Superior temporal gyrus (tissue), 1 donor: Measurements from ENCODE around the gene ITSN2.

Experiments
- DNase-seq: peaks from one replicate; pipeline ENCODE4 v3.0.0-alpha.2; 2016; ENCODE audit errors: extremely low spot score

Gene ITSN2

GRCh38 chr2:24179683-24180082 is 180.7 kb downstream of the ITSN2 start:
- no peak for DNase-seq

DNA sequence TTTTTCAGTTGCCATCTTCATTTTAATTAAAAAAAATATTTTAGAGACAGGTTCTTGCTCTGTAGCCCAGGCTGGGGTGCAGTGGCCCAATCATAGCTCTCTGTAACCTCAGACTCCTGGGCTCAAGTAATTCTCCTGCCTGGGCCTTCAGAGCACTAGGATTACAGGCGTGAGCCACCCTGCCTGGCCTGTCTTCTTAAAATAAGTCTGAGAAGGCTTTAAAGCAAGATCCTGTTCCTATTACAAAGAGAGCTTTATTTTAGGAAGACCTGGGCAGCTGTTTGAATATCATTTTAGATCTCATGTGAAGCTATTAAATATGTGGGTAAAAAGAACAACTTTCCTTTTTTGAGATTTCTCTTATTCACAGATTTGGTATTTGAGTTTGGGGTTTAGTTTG is 184.0 kb downstream of the ITSN2 start:
- DNase-seq, result no peak

DNA sequence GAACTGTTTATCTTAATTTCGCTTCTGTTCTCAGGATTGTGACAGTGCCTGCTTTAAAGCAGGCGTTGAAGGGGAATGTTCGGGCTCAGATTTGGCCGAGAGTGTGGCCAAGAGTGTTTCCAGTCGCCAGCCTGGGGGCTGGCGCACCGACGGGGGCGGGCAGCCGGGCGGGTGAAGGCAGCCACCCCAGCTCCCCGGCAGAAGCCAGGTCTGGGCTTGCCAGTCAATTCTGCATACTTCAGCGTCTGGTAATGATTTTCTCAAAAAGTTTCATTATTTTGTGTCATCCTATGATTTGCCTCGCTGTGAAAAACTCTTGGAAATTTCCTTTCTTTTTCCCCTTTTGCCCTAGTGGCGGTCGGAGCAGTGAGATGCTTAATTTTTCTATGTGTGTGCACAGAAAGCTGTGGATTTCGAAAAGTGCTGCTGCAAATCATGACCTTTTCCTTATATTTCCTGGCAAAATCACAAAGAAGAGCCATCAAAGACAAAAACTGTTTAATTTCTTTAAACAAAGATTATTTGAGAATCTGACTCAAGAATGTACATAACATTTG is 184.6 kb downstream of the ITSN2 start:
- no peak for DNase-seq

- DNase-seq, result no peak
Observed at GRCh38 chr2:24174851-24175277, 185.5 kb downstream of the ITSN2 start, which contains the start of gene FAM228A. TSS of gene FAM228A (plus strand) at chr2:24175053. CDS start at chr2:24175481, 428 bp downstream.

- DNase-seq, result no peak
Observed at GRCh38 chr2:24169023-24169422, 191.3 kb downstream of the ITSN2 start.

DNA sequence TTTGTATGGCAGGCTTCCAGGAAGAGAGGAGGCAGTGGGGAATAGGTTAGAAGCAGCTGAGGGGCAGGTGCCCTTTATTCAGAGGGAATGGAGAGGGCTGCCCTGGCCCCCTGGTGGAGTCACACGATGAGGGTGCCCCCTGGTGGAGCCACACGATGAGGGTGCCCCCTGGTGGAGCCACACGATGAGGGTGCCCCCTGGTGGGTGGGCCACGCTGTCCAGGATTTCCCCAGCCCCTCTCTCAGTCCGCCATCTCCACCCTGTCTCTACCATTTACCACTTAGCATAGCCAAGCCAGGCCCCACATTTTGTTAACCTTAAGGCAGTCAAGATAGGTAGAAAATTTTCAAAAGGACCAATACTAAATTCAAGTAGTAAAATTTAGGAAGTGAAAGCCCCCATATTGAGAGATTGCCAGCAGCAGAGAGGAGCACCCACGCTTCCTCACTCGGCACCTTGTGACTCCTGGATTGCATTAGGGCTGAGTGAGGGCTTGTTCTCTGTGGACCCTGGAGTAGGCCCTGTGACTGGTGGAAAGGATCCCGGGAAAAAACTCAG is 195.8 kb downstream of the ITSN2 start:
- DNase-seq, result no peak

- no peak for DNase-seq
Observed at GRCh38 chr2:24163601-24164000, 196.7 kb downstream of the ITSN2 start.

GRCh38 chr2:24163186-24163585 is 197.2 kb downstream of the ITSN2 start:
- DNase-seq, result no peak

DNA sequence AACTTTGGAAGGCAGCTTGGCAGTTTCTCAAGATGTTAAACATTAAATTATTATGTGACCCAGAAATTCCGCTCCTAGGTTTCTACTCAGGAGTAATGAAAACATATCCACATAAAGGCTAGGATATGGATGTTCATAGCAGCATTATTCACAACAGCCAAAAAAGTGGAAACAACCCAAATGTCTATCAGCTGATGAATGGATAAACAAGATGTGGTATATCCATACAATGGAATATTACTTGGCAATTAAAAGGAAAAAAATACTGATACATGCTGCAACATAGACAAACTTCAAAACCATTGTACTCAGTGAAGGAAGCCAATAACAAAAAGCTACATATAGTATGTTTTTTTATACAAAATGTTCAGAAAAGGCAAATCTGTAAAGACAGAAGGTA is 197.8 kb downstream of the ITSN2 start:
- no peak for DNase-seq

DNA sequence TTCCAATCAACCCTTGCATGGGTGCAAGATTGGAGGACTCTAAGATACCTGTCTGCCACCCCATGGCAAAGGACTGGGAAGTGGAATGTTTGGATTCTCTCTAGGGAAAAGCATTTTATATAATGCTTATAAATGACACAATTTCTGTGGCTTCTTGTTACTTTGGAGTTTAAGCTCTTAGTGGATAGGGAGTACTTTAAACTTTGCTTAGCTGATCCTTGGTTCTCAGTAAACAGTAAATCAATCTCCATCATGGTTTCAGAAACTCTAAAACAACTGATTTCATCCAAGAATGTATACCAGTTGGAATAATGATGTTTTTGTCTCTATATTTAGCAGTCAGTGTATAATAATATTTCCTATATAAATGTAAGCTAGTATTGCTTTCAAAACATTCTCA is 199.6 kb downstream of the ITSN2 start:
- DNase-seq, result no peak

DNA sequence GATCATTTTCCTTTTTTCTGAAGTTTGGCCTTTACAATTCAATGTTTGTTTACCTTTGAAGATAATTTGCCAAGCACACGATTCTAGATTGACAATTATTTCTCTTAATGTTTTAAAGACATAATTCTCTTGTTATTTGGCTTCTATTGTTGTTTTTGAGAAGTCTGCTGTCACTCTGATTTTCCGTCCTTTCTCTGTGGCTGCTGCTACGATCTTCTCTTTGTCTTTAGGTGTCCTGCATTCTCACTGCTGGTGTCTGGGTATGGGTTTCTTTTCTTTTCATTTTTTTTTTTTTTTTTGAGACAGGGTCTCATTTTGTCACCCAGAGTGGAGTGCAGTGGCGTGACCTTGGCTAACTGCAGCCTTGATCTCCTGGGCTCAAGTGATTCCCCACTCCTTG is 200.6 kb downstream of the ITSN2 start:
- no peak for DNase-seq

DNA sequence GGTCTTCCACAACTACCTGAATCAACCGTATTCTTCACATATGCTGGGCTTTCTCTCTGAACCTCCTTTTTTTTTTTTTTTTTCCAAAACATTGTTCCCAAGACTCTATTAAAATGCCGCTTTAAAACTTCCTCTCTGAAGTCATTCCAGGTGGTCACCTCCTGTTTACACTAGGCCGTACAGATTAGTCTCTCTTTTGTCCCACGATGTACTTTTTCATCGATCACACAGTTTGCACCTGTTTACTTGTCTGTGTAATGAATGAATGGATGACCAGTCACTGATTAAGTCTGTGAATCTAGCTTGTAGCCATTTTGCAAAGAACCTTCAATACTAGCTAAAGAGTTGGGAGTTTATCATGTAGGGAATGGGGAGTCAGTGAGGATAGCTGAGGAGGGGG is 202.2 kb downstream of the ITSN2 start:
- no peak for DNase-seq

GRCh38 chr2:24153478-24153877 is 206.9 kb downstream of the ITSN2 start:
- DNase-seq, result no peak
